OCI-M2 (cell line): ENCODE results near the gene PTPN20.

ENCODE experiments used
- DNase-seq: peaks from one replicate; lab custom pipeline; 2025; ENCODE audit not compliant: unreplicated experiment; lab: John Stamatoyannopoulos, UW

PTPN20 gene

DNA sequence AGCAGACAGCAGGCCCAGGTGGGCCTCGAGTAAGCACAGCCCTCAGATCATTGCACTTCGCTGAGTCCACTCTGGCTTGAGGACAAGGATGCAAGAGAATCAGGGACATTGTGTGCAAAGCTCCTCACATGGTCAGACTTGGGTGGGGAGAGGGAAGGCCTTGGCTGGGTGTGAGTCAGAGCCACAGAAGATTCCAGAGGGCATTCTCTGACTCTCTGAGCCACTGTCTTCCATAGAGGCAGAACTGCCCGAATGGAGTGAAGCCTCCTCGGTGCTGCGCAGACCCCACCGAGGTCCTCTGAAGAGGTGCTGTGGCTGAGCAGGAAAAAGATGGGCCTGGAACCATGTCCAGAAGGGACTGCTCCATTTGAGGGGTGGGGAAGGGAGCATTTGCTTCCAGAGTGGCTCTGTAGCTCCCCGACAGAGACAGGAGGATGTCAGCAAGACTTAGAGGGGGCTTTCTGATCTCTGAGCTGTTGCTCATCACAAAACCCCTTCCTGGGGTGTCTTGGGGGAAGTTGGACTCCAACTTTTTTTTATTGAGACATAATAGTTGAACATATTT lies 120.8 kb downstream of the PTPN20 start:
- no peak for DNase-seq

GRCh38 chr10:47033081-47033480 lies 121.9 kb downstream of the PTPN20 start:
- DNase-seq: no peak

DNA sequence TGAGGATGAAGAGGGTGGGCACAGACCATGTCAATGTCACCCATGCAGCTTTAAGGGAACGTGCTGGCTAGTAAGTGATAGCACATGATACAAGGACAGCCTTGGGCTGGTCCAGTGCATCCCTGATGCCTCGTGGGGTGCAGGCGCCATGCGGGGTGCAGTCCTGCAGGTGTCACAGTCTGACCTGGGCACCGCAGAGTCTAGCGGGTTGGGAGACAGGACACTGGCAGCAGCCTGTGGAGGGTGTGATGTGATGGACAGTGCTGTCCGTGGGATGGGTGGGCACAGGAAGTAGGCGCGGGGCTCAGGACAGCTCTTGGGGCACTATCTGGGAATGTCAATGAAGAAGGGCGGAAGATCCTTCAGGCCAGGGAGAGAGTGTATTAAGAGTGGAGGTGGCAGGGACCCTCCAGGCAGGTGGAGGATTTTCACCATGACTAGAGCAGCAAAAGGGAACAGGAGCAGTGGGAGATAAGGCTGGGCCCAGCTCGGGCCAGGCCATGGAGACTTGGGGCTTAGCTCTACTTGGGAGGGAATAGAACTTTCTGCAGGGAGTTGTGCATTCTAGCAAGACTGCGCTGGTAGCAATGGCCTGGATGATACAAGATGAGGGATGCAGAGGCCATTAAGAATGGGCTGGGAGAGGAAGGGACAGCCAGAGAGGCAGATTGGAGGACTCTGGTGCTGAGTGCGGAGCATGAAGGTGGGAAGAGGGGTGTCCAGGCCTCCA lies 122.5 kb downstream of the PTPN20 start:
- DNase-seq: no peak

- no peak for DNase-seq
These were observed 123.3 kb downstream of the PTPN20 start for GRCh38 chr10:47034441-47035051.

GRCh38 chr10:47035171-47035818 lies 124.1 kb downstream of the PTPN20 start:
- DNase-seq: no peak

DNA sequence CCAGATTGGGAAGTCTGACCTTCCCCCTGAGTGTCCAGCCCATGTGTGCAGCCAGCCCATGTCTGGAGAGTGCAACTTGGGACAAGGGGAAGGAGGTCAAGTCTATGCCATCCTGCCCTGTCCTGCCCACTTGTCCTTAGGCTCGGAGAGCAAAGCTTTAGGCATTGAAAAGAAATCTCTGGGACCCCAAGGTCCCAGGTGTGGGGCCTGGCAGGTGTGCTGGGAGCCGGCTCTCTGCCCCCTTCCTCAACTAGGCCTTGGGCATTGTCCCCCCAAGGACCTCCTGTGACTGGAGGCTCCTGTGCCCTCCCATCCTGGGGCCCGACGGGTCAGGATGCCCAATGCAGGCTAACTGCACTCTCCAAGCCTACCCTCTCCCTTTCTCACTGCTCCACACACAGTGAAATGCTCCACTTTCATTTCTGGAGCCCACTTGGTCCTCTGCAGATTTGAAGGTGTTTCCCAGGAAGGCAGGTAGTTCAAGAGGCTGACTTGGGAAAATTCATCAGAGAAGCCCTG lies 124.7 kb downstream of the PTPN20 start:
- no peak for DNase-seq

DNA sequence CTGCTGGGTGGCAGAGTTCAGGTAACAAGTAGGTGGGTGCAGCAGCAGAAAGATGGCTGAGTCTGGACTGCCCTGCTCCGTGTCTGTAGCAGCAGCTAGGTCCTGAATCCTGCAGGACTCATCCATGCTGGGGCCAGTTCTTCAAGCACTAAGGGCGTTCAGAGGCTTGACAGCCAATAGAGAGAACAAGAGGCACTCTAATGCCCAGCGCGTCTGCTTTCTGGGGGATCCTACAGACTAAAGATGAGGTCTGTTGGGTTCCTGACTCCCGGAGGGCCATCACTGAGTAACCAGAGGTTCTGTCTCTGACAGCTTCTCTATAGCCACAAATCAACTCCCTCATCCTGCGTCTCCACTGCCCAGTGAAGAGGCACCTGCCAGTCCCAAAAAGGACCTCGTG lies 125.5 kb downstream of the PTPN20 start:
- DNase-seq: no peak

DNA sequence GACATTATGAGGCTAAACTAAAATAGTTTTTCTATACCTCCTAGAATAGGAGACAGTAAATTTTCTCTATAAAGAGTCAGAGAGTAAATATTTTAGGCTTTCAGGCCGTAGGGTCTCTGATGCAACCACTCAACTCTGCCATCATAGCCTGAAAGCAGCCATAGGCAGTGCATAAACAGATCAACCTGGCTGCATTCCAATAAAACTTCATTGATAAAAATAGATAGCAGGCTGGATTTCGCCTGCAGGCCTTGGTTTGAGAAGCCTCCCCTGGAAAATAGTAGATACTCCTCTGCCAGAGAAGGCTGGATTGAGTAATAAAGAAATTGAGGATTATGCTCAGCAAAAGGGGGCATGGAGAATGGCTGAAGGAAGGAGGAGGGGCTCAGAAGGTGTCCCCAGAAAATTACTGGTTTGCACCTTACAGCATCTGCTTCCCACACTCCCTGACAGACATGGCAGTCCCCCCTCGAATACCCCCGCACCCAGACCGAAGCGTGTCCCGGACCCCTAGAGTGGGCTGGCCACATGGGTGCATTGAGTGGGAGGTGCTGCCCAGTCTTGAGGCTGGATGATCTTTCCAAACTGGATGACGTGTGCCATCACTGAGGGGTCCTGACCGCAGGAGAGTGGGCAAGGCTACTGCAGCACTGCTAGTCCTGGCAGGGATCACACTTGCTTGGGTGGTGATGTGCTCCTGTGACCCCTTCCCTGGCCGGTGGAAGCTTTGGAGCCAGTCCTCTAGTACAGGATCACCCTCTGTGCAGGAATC lies 126.6 kb downstream of the PTPN20 start:
- DNase-seq: no peak

- DNase-seq: no peak
These were observed 127.8 kb downstream of the PTPN20 start for GRCh38 chr10:47038881-47039561.

- no peak for DNase-seq
These were observed 128.3 kb downstream of the PTPN20 start for GRCh38 chr10:47039562-47039913.

DNA sequence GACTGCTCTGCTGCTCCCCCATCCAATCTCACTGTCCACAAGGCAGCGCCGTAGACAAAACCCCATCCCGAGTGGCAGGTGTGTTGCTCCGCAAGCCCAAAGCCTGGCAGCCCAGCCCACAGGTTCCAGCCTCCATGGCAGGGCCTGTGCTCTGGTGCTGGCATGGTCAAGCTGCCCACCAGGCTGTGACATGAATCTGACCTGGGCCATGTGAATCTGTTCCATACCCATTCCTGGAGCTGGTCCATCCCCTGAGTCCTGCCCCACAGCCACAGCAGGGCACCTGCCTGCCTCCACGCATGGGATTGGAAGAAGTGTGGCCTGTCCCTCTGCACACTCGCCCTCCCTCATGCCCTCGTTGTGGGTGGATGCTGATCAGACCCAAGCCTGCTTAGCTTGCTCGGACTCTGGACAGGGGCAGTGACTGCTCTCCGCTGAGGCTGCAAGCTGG lies 128.8 kb downstream of the PTPN20 start:
- no peak for DNase-seq

GRCh38 chr10:47040681-47041080 lies 129.5 kb downstream of the PTPN20 start:
- DNase-seq: no peak

- no peak for DNase-seq
These were observed 130.4 kb downstream of the PTPN20 start for GRCh38 chr10:47041396-47042198.

DNA sequence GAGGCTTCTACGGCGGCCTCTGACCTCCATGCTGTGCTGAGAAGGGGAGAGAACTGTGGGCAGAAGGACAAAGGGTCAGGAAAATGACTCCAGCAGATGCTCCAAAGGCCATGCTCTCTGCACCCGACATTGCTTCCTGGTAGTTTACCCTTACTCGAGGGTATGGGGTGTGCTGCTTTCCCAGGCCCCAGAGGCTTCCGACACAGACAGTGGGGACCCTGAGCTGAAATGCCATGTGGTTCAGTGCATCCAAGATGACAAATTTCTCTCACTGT lies 130.9 kb downstream of the PTPN20 start:
- no peak for DNase-seq

DNA sequence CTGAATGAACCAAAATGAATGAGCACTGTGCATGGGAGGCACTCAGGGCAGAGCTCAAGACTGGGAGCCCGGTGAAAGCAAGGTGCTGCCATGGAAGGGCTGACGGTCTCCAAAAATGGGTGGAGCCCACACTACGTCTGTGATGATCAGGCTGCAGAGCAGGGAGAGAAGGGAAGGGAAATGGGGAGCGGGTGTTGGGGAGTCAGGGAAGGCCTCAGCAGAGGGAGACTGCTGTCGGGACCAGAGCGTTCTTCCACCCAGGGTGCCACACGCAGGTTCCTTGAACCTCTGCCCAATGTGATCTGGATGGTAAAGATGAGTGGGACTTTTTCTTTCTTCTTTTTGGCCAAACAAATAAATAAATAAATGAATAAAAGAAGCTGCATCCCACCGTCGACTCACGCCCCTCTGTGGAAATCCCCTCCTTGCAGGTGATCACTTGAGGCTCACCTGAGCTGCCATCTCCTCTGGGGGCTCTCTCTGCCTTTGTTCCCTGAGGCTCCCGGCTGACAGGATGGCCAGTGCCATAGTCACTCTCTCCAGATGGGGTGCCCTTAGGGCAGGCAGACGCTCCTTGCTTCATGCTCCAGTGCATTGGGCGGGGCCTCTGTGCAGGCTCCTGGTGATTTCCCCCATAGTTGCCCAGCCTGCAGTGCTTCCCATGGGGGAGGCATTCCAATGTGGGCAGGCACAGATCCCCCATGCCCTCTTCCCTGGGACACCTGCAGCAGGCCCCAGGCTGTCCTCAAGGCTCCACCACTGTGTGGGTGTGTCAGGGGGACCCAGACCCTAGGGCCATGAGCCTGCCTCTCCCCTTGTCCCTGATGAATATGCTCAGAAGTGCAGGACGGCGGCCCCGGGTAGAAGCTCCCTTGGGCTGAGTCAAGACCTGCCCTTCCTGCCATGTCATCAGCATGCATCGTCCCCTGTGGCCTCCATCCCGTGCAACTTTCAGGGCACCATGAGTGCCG lies 131.8 kb downstream of the PTPN20 start:
- no peak for DNase-seq

- no peak for DNase-seq
These were observed 132.8 kb downstream of the PTPN20 start for GRCh38 chr10:47043928-47044538.

- DNase-seq: no peak
These were observed 133.5 kb downstream of the PTPN20 start for GRCh38 chr10:47044741-47045140.

GRCh38 chr10:47045331-47045861 lies 134.2 kb downstream of the PTPN20 start:
- no peak for DNase-seq
